Retinal pigment epithelial cell (primary cell): ENCODE measurements around the gene HSPA4L.

Experiments used
- DNase-seq: peaks from one replicate; pipeline ENCODE4 v3.0.0-alpha.2; 2010; ENCODE audit warnings: low read depth
- H3K4me3 ChIP-seq: 2 replicates; pipeline ENCODE4 v1.5.1; 2011; ENCODE audit warnings: mild to moderate bottlenecking, low read length, control low read depth, moderate library complexity
- TF ChIP-seq, protein P1 (sequence below): conservative IDR thresholded peaks from 2 replicates; pipeline ENCODE4 v1.5.1; 2011; ENCODE audit warnings: low read depth, low read length, control low read depth, inconsistent platforms

The HSPA4L gene

GRCh38 chr4:127868196-127868595 is 86.1 kb downstream of the HSPA4L start:
- TF ChIP-seq, protein P1, sequence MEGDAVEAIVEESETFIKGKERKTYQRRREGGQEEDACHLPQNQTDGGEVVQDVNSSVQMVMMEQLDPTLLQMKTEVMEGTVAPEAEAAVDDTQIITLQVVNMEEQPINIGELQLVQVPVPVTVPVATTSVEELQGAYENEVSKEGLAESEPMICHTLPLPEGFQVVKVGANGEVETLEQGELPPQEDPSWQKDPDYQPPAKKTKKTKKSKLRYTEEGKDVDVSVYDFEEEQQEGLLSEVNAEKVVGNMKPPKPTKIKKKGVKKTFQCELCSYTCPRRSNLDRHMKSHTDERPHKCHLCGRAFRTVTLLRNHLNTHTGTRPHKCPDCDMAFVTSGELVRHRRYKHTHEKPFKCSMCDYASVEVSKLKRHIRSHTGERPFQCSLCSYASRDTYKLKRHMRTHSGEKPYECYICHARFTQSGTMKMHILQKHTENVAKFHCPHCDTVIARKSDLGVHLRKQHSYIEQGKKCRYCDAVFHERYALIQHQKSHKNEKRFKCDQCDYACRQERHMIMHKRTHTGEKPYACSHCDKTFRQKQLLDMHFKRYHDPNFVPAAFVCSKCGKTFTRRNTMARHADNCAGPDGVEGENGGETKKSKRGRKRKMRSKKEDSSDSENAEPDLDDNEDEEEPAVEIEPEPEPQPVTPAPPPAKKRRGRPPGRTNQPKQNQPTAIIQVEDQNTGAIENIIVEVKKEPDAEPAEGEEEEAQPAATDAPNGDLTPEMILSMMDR, result no peak
- no peak for DNase-seq
- no peak overlapping the region for H3K4me3 ChIP-seq

- TF ChIP-seq, protein P1, result no peak
- DNase-seq, result no peak
- no peak overlapping the region for H3K4me3 ChIP-seq
These were observed 88.2 kb downstream of the HSPA4L start for GRCh38 chr4:127870281-127870680.

GRCh38 chr4:127870688-127871087 is 88.6 kb downstream of the HSPA4L start:
- no peak for DNase-seq
- TF ChIP-seq, protein P1, result no peak

GRCh38 chr4:127875791-127876190 is 93.7 kb downstream of the HSPA4L start:
- no peak overlapping the region for H3K4me3 ChIP-seq
- TF ChIP-seq, protein P1, result no peak
- no peak for DNase-seq

More at GRCh38 chr4:127870688-127871087, 88.6 kb downstream of the HSPA4L start:
- H3K4me3 ChIP-seq, result no peak overlapping the region

DNA sequence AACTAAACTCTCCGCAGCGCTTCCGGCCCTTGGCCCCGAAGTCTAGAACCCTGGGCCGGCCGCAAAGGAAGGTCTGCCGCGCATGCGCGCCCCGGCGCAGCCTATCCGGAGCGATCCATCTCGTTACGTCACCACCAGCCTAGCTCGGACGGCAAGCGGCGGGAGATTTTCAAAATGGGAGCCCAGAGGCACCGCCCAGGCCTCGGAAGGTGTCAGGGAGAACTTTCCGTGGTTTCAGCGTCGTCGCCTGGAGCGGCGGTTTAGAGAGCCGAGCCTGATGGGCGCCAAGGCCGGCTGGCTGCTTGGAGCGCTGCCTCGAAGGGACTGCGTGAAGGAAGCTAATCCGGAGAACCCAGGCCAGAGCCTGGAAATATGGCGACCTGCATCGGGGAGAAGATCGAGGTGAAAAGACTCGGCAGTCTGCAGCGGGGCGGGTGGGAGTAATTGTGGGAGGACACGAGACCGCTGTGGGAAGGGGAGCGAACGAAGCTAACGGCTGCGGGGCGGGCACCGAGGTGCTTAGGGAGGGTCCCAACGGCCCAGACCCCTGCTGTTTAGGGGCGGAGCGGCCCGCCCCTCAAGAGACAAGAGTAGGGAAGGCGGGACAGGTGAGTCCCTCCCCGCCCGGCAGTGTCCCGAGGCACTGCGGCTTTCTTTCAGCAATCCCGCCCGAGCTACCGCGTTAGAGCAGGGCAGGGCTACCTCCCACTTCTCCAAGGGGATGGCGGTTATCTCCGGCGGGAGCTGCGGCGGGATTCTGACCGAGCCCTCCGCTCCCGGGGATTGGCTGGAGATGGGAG is 98.8 kb downstream of the HSPA4L start, which contains the start of gene PLK4:
Gene PLK4 (plus strand): TSS at position 131 of the 800 bp plus-strand sequence. CDS start 242 bp downstream, at position 373.
- TF ChIP-seq, protein P1, result no peak
- DNase-seq, result peak; percentile 76
- peak within 1 kb of the TSS; percentile 95 for H3K4me3 ChIP-seq

DNA sequence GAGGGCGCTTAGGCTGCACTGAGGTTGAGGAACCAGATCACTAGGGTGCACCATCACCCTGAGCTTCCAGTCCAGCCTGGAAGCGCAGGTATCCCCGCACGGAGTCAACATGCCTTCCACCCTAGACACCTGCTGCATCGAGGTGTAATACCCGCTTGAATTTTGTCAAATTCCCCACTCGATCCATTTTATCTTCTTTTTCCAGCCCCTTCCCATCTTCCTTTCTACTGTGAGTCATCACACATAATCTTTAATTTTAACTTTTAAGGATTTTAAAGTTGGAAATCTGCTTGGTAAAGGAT is 99.4 kb downstream of the HSPA4L start:
- DNase-seq, result no peak
- TF ChIP-seq, protein P1, result no peak
- peak overlapping the region; percentile 95 for H3K4me3 ChIP-seq

- TF ChIP-seq, protein P1, result no peak
- DNase-seq, result no peak
- no peak overlapping the region for H3K4me3 ChIP-seq
These were observed 106.4 kb downstream of the HSPA4L start for GRCh38 chr4:127888559-127888958.
